Globus pallidus (tissue), 1 donor: ENCODE measurements around the gene SRCAP.

Source experiments
- DNase-seq: peaks from one replicate; pipeline ENCODE4 v3.0.0-alpha.2; 2015; ENCODE audit warnings: low spot score

The SRCAP gene

GRCh38 chr16:30698816-30699614, at the start of gene SRCAP:
SRCAP (plus strand) TSS chr16:30699171; CDS start chr16:30700825, 1,654 bp downstream.
- peak; percentile 83 for DNase-seq

GRCh38 chr16:30649725-30650368, 49.1 kb upstream of the SRCAP start:
- no peak for DNase-seq

- DNase-seq, result peak; percentile 99
These were observed 48.4 kb upstream of the SRCAP start, which contains the start of gene PRR14 for GRCh38 chr16:30650369-30651123. PRR14 (plus strand) TSS chr16:30650960; CDS start chr16:30651646, 686 bp downstream.

GRCh38 chr16:30651124-30652004, 47.6 kb upstream of the SRCAP start:
- DNase-seq, result peak; percentile 57

- no peak for DNase-seq
These were observed 47.0 kb upstream of the SRCAP start for GRCh38 chr16:30652005-30652296.

GRCh38 chr16:30652718-30653117, 46.3 kb upstream of the SRCAP start:
- no peak for DNase-seq

GRCh38 chr16:30654856-30655255, 44.1 kb upstream of the SRCAP start:
- no peak for DNase-seq

- DNase-seq, result no peak
These were observed 43.1 kb upstream of the SRCAP start for GRCh38 chr16:30655815-30656347.

GRCh38 chr16:30656388-30656787, 42.6 kb upstream of the SRCAP start:
- no peak for DNase-seq

GRCh38 chr16:30656974-30657865, 41.8 kb upstream of the SRCAP start:
- no peak for DNase-seq

- DNase-seq, result peak; percentile 100
These were observed 40.9 kb upstream of the SRCAP start, which contains the start of gene FBRS for GRCh38 chr16:30657866-30658730. FBRS (plus strand) TSS chr16:30658431; CDS start chr16:30659519, 1,088 bp downstream.

GRCh38 chr16:30658731-30659506, 40.1 kb upstream of the SRCAP start:
- peak; percentile 99 for DNase-seq

- no peak for DNase-seq
These were observed 39.2 kb upstream of the SRCAP start for GRCh38 chr16:30659507-30660423.

- DNase-seq, result no peak
These were observed 38.3 kb upstream of the SRCAP start for GRCh38 chr16:30660424-30661261.

GRCh38 chr16:30662449-30662848, 36.5 kb upstream of the SRCAP start:
- DNase-seq, result no peak

GRCh38 chr16:30663038-30663437, 35.9 kb upstream of the SRCAP start:
- no peak for DNase-seq

GRCh38 chr16:30663820-30664219, 35.2 kb upstream of the SRCAP start:
- no peak for DNase-seq
